ENCODE results near the gene TMTC2. TPM values are rescaled to one million over a fixed set of nuclear protein-coding genes. Genes with fewer than 3 reads are reported as not detected.

The TMTC2 gene
- total and polyA plus RNA-seq, 2 donors (not counting 3 experiments of a cell fraction or from before 2014, with no cell fraction given): 4.1 to 7.8 TPM

DNA sequence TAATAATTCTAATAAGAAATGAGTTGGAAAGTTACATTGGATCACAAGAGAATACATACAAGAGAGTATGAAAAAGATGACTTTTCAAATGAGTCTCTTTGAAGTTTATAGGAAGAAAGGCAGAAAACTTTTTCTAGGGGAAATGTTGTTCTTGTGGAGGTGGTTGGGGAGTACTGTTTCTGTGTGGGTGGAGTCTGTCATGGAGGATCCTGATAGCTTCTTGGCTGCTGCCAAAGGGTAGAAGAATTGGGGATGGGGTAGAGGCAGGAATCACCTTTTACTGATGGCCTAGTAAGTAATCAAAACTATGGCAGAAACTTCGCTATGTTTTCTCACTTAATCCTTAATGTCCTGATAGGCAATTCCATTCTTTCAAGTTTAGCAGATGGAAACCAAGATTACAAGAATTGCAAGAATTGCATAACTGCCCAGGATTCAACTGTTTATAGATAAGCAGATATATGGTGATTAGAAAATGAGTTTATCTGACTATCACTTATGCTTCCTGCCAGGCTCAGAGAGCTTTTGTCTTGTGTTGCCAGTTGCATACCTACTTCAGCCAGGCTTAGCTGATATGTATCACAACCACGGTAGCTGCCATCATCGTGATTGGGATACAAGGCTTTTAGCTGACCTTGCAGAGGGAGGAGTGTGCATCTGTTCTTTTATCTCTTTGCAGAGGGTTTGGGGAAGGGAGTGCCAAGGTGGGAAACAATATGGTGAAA, 463.9 kb downstream of the TMTC2 start:
- Histone ChIP-seq H3K9me1 (replicated peaks; ENCODE audit: control insufficient read depth, extremely low read depth, insufficient read depth, low read length) (no peaks in the 10 kb centered on the region), H3K4me3 (replicated peaks in 1 of 3; ENCODE audit: insufficient read depth in 1 of 3, low read depth in 1 of 3, low read length in 3 of 3) (no peak overlapping the region), H2AFZ (ENCODE audit: low read depth, low read length) (no peak overlapping the region), H3K27ac (ENCODE audit: insufficient read depth, low read depth, low read length) (no peak overlapping the region), H3K4me2 (ENCODE audit: insufficient read depth, low read length) (no peak overlapping the region), H3K36me3 (ENCODE audit: control insufficient read depth in 2 of 2, extremely low read depth in 1 of 2, insufficient read depth in 2 of 2, low read length in 2 of 2) (no peaks in the 10 kb centered on the region), H3K27me3 (ENCODE audit: control insufficient read depth in 2 of 2, insufficient read depth in 2 of 2, low read length in 2 of 2) (no peaks in the 10 kb centered on the region), H3K4me1 (ENCODE audit: control insufficient read depth, extremely low read depth, insufficient read depth, low read length) (no peaks in the 10 kb centered on the region), H3K9ac (replicated peaks; ENCODE audit: extremely low read depth, insufficient read depth, low read length) (no peak overlapping the region), H4K20me1 (replicated peaks; ENCODE audit: control insufficient read depth, extremely low read depth, insufficient read depth, low read length) (no peaks in the 10 kb centered on the region), H3K79me2 (ENCODE audit: control insufficient read depth, insufficient read depth, low read length) (no peaks in the 10 kb centered on the region), H3K9me3 (replicated peaks; ENCODE audit: control insufficient read depth, insufficient read depth, low read length) (no peaks in the 10 kb centered on the region)
- POLR2A ChIA-PET: no interaction called here
- no peak for DNase-seq (ENCODE audit: low read depth, low spot score)
- dilution Hi-C loops (cut with MboI; ENCODE audit: extremely low pct_ligation_motif_present, low sequenced_read_pairs) (no loop called here), intact Hi-C loops (cut with micrococcal nuclease) (no loop called here)
- CTCF ChIA-PET: no interaction called here
- no peak for FAIRE-seq
- TF ChIP-seq JUN (IDR thresholded peaks at IDR 0.05; ENCODE audit: borderline replicate concordance, insufficient read depth, insufficient read length, low read depth) (no peak), MYC (IDR thresholded peaks at IDR 0.05; ENCODE audit: low read depth, low read length) (no peak), GATA2 (IDR thresholded peaks at IDR 0.05; ENCODE audit: insufficient read depth, insufficient read length, low read depth, low read length) (no peak), POLR2A (IDR thresholded peaks at IDR 0.05; ENCODE audit: low read depth, low read length) (no peak), FOS (IDR thresholded peaks at IDR 0.05; ENCODE audit: borderline replicate concordance, insufficient read depth, low read length) (no peak), EZH2 (IDR thresholded peaks at IDR 0.05; ENCODE audit: borderline replicate concordance, low read depth, low read length, severe bottlenecking) (no peak), POLR2AphosphoS5 (IDR thresholded peaks at IDR 0.05; ENCODE audit: insufficient read depth, low read depth, low read length) (no peak)
- TF ChIP-seq, protein P1, sequence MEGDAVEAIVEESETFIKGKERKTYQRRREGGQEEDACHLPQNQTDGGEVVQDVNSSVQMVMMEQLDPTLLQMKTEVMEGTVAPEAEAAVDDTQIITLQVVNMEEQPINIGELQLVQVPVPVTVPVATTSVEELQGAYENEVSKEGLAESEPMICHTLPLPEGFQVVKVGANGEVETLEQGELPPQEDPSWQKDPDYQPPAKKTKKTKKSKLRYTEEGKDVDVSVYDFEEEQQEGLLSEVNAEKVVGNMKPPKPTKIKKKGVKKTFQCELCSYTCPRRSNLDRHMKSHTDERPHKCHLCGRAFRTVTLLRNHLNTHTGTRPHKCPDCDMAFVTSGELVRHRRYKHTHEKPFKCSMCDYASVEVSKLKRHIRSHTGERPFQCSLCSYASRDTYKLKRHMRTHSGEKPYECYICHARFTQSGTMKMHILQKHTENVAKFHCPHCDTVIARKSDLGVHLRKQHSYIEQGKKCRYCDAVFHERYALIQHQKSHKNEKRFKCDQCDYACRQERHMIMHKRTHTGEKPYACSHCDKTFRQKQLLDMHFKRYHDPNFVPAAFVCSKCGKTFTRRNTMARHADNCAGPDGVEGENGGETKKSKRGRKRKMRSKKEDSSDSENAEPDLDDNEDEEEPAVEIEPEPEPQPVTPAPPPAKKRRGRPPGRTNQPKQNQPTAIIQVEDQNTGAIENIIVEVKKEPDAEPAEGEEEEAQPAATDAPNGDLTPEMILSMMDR (IDR thresholded peaks at IDR 0.05; ENCODE audit: extremely low read depth in 1 of 2, insufficient read depth in 1 of 2, low read depth in 1 of 2, low read length in 2 of 2): no peak
- TF ChIP-seq, protein P2, sequence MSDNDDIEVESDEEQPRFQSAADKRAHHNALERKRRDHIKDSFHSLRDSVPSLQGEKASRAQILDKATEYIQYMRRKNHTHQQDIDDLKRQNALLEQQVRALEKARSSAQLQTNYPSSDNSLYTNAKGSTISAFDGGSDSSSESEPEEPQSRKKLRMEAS (IDR thresholded peaks at IDR 0.05; ENCODE audit: insufficient read depth, insufficient read length): no peak
- BruUV-seq (replicated peaks): no TSS peak
